GM12874 (cell line): ENCODE results near the gene GHRL.

ENCODE experiments used
- TF ChIP-seq, protein P1 (sequence below): IDR thresholded peaks from 2 replicates; pipeline ENCODE4 v1.5.1; 2011; ENCODE audit warnings: low read depth, mild to moderate bottlenecking, control low read depth, low read length, moderate library complexity; ENCODE audit not compliant: insufficient read depth

Gene GHRL

DNA sequence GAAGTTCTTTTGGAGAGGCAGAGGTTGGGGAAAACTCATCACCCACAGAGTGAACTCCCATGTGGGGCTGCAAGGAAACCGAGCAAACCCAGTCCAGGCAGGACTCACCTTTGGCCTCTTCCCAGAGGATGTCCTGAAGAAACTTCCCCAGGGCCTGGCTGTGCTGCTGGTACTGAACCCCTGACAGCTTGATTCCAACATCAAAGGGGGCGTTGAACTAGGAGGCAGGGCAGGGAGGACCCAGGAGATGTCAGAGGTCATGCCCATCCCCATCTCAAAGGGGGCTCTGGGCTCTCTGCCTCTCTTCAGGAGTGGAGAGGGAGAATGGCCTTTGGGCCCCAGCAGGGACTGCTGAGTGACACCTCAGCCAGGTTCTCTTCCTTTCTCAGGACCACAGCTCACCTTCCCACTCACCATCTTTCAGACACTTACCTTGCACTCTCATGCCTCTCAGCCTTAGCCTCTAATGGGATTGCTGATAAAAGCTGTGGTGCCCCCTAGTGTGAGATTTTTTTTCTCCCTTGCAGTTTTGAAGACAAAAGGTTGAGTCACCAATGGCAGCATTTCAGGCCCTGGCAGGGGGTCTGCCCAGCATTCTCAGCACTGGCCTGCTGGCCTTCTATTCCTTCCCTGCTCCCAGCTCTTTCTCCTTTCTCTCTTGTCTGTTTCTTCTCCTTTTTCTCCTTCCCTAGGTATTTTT is 6.0 kb downstream of the GHRL start:
- TF ChIP-seq, protein P1, sequence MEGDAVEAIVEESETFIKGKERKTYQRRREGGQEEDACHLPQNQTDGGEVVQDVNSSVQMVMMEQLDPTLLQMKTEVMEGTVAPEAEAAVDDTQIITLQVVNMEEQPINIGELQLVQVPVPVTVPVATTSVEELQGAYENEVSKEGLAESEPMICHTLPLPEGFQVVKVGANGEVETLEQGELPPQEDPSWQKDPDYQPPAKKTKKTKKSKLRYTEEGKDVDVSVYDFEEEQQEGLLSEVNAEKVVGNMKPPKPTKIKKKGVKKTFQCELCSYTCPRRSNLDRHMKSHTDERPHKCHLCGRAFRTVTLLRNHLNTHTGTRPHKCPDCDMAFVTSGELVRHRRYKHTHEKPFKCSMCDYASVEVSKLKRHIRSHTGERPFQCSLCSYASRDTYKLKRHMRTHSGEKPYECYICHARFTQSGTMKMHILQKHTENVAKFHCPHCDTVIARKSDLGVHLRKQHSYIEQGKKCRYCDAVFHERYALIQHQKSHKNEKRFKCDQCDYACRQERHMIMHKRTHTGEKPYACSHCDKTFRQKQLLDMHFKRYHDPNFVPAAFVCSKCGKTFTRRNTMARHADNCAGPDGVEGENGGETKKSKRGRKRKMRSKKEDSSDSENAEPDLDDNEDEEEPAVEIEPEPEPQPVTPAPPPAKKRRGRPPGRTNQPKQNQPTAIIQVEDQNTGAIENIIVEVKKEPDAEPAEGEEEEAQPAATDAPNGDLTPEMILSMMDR, result peak; percentile 47

DNA sequence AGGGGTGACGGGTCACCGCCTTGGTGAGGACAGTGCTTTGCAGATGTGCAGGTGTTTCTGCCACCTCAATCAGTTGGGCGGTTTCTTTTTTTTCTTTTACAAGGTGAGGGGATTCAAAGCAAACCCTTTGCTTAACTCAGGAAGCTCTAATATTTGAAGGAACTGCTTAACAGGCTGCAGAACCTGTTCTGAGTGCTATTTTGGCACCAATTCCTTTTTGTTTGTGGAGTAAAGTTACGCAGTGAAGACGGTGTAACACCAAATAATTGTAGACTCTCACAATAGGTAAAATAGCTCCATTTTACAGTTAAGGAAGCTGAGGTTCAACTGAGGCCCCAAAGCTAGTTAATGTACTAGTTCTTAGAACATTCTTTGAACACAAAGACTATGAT is 6.6 kb downstream of the GHRL start:
- TF ChIP-seq, protein P1, result no peak

DNA sequence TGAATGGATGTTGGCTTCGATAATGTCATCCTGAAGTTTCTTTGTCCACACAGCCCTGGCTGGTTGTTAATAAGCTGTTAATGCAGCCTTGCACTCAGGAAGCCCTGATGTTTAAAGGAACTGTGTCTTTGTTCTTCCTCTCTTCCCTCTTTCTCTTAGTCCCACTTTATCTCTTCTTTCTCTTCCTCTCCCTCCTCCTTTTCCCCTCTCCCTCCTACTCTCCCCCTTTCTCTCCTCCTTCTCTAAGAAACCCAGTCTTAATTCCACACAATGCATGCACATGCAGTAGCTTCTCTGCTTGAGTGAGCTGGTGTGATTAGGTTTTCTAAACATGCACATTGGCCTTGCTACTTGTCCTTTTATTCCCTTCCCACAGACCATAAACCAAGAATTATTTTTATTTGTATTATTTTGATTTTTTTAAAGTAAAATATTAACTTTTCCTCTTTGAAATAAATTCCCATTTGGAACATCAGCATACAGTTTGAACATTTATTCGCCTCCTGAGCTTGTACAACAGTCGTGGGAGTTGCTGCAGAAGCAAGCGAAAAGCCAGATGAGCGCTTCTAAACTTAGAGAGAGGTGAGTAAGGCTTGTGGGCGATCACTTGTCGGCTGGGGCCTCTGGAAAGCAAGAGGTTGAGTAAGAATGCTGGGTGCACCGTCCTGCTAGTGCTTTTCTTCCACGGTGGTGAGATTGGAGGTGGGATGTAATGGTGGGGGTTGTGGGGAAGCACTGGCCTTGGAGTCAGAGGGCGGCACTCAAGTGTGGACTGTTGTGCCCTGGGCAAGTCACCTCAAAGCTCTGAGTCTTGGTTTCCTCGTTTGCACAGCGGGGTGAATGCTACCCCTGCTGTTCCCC is 7.2 kb downstream of the GHRL start:
- TF ChIP-seq, protein P1, result no peak

DNA sequence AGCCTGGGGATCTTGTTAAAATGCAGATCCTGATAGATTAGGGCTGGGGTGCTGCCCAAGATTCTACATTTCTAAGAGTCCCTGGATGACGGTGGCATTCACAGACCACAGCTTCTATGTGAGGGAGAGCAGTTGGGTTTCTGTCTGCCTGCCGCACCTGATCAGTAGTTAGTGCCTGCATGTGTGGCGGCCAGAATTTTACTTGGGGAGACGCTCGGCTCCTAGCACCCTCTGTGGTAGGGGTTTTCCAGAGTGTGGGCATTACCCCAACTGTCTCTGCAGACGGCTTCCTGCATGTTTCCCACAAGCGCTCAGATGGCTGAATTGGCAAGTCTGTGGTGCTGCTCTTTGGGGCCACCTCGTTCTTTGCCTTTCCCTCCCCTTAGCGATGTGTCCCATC is 8.3 kb downstream of the GHRL start:
- TF ChIP-seq, protein P1, result no peak

DNA sequence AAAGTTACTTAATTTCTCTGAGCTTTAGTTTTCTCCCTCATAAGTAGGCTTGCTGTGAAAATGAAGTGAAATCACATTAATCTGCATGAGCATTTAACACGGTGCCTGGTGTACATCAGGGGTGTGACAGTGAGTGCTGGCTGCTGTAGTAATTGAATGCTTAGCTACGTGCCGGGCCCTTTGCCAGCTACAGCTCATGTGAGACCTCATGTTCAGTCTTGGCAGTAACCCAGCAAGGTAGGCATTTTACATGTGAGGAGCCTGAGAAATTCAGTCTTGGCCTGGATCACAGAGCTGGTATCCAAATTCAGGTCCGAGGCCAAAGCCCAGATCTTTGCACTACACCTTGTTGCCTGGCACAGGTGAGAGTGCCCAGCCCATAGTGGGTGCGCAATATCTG is 9.1 kb downstream of the GHRL start:
- TF ChIP-seq, protein P1, result no peak

DNA sequence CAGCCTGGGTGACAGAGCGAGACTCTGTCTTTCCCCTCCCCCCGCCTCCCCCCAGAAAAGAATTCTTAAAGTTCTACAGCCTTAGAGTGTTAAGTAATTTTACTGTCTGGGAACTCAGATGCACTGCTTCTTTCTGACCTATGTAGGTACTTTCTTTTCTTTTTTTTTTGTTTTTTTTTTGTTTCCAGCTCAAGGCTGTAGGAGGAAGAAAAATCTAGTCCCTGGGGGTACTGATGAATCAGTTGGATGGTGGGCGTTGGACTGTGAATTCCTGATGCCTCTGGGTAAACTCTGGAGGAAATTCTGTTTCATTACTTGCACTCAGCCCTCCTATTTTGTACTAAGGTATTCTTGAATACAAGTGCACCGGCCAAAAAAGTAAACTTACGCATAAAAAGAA is 10.8 kb downstream of the GHRL start:
- TF ChIP-seq, protein P1, result no peak

DNA sequence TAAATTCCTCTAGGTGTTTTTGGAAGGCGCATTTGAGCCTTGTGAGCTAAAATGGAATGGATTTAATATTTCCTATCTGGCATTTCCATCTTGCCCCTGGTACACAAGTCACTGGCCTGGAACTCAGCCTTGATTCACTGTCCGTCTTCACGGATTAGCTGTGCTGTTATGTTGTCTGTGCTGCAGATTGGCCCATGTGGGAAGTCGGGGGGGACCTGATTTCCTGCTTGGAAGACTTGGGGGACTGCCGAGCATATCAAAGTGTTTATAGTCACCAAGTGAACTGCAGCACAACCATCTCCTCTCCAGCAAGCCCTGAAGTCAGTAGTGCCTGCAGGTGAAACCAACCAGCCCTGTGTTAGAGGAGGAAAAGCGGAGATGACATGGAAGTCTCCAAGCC is 12.2 kb downstream of the GHRL start:
- TF ChIP-seq, protein P1, result no peak
